Neutrophil (primary cell): ENCODE measurements around the gene TUBB6.

Experiments
- H3K27ac ChIP-seq: fragments of 200-600 bp; sonication (generic); 2 replicates; pipeline ENCODE4 v1.5.1; 2016; ENCODE audit warnings: mild to moderate bottlenecking, moderate library complexity
- H3K27me3 ChIP-seq: fragments of 200-600 bp; sonication (generic); 2 replicates; pipeline ENCODE4 v1.6.0; 2016; ENCODE audit warnings: mild to moderate bottlenecking
- H3K36me3 ChIP-seq: fragments of 200-600 bp; sonication (generic); 2 replicates; pipeline ENCODE4 v1.5.1; 2017
- H3K4me1 ChIP-seq, 2 experiments: fragments of 200-600 bp in 1 of 2; sonication (generic) in 1 of 2; 1 replicate in 1 of 2; 2 replicates in 1 of 2; pipeline versions ENCODE4 v1.5.1 to v1.6.1; 2013 to 2016; ENCODE audit warnings: low read depth in 1 of 2, low read length in 1 of 2, mild to moderate bottlenecking in 1 of 2, moderate library complexity in 1 of 2; ENCODE audit not compliant: control insufficient read depth in 1 of 2, insufficient read depth in 1 of 2
- H3K4me3 ChIP-seq, 2 experiments: fragments of 200-600 bp in 1 of 2; sonication (generic) in 1 of 2; 1 replicate in 1 of 2; 2 replicates in 1 of 2; pipeline ENCODE4 v1.5.1; 2013 to 2016; ENCODE audit warnings: low read depth in 1 of 2, low read length in 1 of 2, mild to moderate bottlenecking in 1 of 2, moderate library complexity in 1 of 2
- H3K9me3 ChIP-seq: fragments of 200-600 bp; sonication (generic); 2 replicates; pipeline ENCODE4 v1.5.1; 2016
- CTCF ChIP-seq: fragments of 200-600 bp; sonication (generic); IDR thresholded peaks from 2 replicates; pipeline ENCODE4 v1.5.1; 2016; ENCODE audit warnings: antibody characterized with exemption

TUBB6 gene

GRCh38 chr18:12313530-12314245, 5.6 kb downstream of the TUBB6 start:
- TF ChIP-seq CTCF = no peak
- H3K4me1 ChIP-seq = peaks cover 2 to 3% of the 10 kb centered on the region in 2 experiments
- no peak overlapping the region for H3K4me3 ChIP-seq
- no peaks in the 10 kb centered on the region for H3K36me3 ChIP-seq
- H3K27me3 ChIP-seq = peaks cover 21% of the 10 kb centered on the region
- no peak overlapping the region for H3K27ac ChIP-seq
- no peaks in the 10 kb centered on the region for H3K9me3 ChIP-seq

- Histone ChIP-seq H3K4me3 (no peak overlapping the region), H3K36me3 (no peaks in the 10 kb centered on the region), H3K9me3 (no peaks in the 10 kb centered on the region), H3K4me1 (no peaks in the 10 kb centered on the region), H3K27ac (no peak overlapping the region), H3K27me3 (peaks cover 11% of the 10 kb centered on the region)
- TF ChIP-seq CTCF = no peak
These were observed 6.7 kb downstream of the TUBB6 start for GRCh38 chr18:12314591-12315305.

- Histone ChIP-seq H3K27me3 (peaks cover 3% of the 10 kb centered on the region), H3K27ac (no peak overlapping the region), H3K9me3 (no peaks in the 10 kb centered on the region), H3K4me3 (no peak overlapping the region), H3K36me3 (no peaks in the 10 kb centered on the region), H3K4me1 (no peaks in the 10 kb centered on the region)
- no peak for TF ChIP-seq CTCF
These were observed 7.4 kb downstream of the TUBB6 start for GRCh38 chr18:12315490-12315889.

GRCh38 chr18:12315911-12316310, 7.9 kb downstream of the TUBB6 start:
- H3K4me1 ChIP-seq = no peaks in the 10 kb centered on the region
- no peaks in the 10 kb centered on the region for H3K36me3 ChIP-seq
- no peak for TF ChIP-seq CTCF
- H3K9me3 ChIP-seq = no peaks in the 10 kb centered on the region
- H3K27ac ChIP-seq = no peak overlapping the region
- no peaks in the 10 kb centered on the region for H3K27me3 ChIP-seq
- no peak overlapping the region for H3K4me3 ChIP-seq

GRCh38 chr18:12317664-12318333, 9.8 kb downstream of the TUBB6 start:
- Histone ChIP-seq H3K27ac (no peak overlapping the region), H3K9me3 (no peaks in the 10 kb centered on the region), H3K27me3 (no peaks in the 10 kb centered on the region), H3K4me1 (no peaks in the 10 kb centered on the region), H3K4me3 (no peak overlapping the region), H3K36me3 (peaks cover 3% of the 10 kb centered on the region)
- no peak for TF ChIP-seq CTCF
